Measurements from ENCODE around the gene CKAP5.

DNA sequence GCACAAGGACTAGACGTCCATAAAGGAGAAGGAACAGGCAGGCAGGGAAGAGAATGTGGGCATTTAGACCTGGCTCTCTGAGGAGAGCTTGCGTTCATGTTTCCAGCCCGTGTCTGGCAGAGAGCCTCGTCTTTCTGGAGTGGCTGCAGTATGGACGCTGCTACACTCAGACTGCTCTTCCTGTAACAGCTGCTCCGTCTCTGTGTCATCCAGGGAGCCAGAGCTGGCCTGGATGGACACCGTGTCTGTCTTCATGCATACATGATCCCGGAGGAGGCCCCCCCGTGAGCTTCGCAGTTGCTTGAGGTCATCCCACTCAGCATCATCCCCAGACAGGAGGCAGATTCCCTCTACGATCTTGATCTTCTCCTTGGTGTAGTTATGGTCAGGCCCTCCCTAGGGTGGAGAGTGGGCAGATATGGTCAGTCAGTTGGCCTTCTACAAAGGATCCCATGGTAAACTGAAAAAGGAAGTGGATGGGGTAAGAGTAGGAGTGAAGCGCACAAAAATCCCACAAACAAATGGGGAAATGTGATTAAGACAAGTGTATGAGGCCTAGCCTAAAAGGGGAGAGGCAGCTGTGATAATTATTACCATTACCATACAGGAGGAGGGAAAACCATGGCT, 13.0 kb upstream of the CKAP5 start:
- TF ChIP-seq POLR2A (IDR thresholded peaks at IDR 0.05; ENCODE audit: low read length) (no peak), GATA1 (IDR thresholded peaks at IDR 0.05; ENCODE audit: low read depth, low read length) (no peak)

All from erythroblast (primary cell).